IMR-90 (cell line): Measurements from ENCODE around the gene SCARF2. TPM values are rescaled to one million over a fixed set of nuclear protein-coding genes. Genes with fewer than 3 reads are reported as not detected.

Experiments used
- ATAC-seq: fragments of 200-7000 bp; cut with Tn5 transposase; 2 replicates; pipeline ENCODE4 v1.9.1; 2020; ENCODE audit warnings: low read depth, mild to moderate bottlenecking, moderate library complexity
- BruUV-seq: library from RNA; stranded (reverse); fragments of 400-500 nt; replicated peaks from 2 replicates; lab custom pipeline; 2021; lab: Mats Ljungman, UMichigan
- CTCF ChIA-PET: fragments of 300-600 bp; formaldehyde crosslinking; extraction: SDS; loops from one replicate; lab custom pipeline; 2021; ENCODE audit warnings: antibody characterized with exemption; lab: Yijun Ruan, JAX
- POLR2A ChIA-PET: fragments of 300-600 bp; sonication (Branson Sonifier 250); formaldehyde crosslinking; loops from one replicate; lab custom pipeline; 2022; ENCODE audit warnings: antibody characterized with exemption; ENCODE audit not compliant: unreplicated experiment; lab: Charles Lee
- DNase-seq: peaks from one replicate; pipeline ENCODE4 v3.0.0; 2013
- H2AFZ ChIP-seq: replicated peaks from 2 replicates; pipeline ENCODE3; 2013; ENCODE audit warnings: low read length, mild to moderate bottlenecking; ENCODE audit not compliant: poor library complexity
- H2AK5ac ChIP-seq: 2 replicates; pipeline ENCODE4 v1.6.1; 2013; ENCODE audit warnings: low read depth, low read length, inconsistent platforms
- H2AK9ac ChIP-seq: replicated peaks from 2 replicates; pipeline ENCODE3; 2013; ENCODE audit warnings: mild to moderate bottlenecking, low read depth, low read length, moderate library complexity; ENCODE audit not compliant: poor library complexity
- H2BK120ac ChIP-seq: 2 replicates; pipeline ENCODE4 v1.6.1; 2013; ENCODE audit warnings: low read depth, low read length, inconsistent platforms
- H2BK15ac ChIP-seq: 3 replicates; pipeline ENCODE4 v1.6.1; 2013; ENCODE audit warnings: low read depth, low read length, inconsistent platforms
- H2BK20ac ChIP-seq: 2 replicates; pipeline ENCODE4 v1.6.1; 2013; ENCODE audit warnings: low read depth, mild to moderate bottlenecking, inconsistent platforms, low read length, moderate library complexity
- H2BK5ac ChIP-seq: 2 replicates; pipeline ENCODE4 v1.6.1; 2013; ENCODE audit warnings: mild to moderate bottlenecking, low read depth, low read length, inconsistent platforms; ENCODE audit not compliant: poor library complexity, severe bottlenecking
- H3K14ac ChIP-seq: replicated peaks from 2 replicates; pipeline ENCODE4 v1.6.1; 2013; ENCODE audit warnings: low read depth, low read length, inconsistent platforms
- H3K18ac ChIP-seq: 2 replicates; pipeline ENCODE4 v1.6.1; 2013; ENCODE audit warnings: low read depth, low read length, control low read depth
- H3K23ac ChIP-seq: 2 replicates; pipeline ENCODE4 v1.6.1; 2013; ENCODE audit warnings: low read depth, low read length, inconsistent platforms
- H3K27ac ChIP-seq: 2 replicates; pipeline ENCODE4 v1.5.1; 2013; ENCODE audit warnings: mild to moderate bottlenecking, control low read depth, low read length; ENCODE audit not compliant: insufficient read depth
- H3K27me3 ChIP-seq: 2 replicates; pipeline ENCODE4 v1.6.1; 2013; ENCODE audit warnings: low read length; ENCODE audit not compliant: control insufficient read depth, insufficient read depth
- H3K36me3 ChIP-seq: 2 replicates; pipeline ENCODE4 v1.6.1; 2013; ENCODE audit warnings: low read length, mixed read lengths; ENCODE audit not compliant: control insufficient read depth, insufficient read depth
- H3K4ac ChIP-seq: 2 replicates; pipeline ENCODE4 v1.6.1; 2013; ENCODE audit warnings: low read depth, low read length, inconsistent platforms
- H3K4me1 ChIP-seq: 2 replicates; pipeline ENCODE4 v1.6.1; 2013; ENCODE audit warnings: low read length, mixed read lengths; ENCODE audit not compliant: control insufficient read depth, insufficient read depth
- H3K4me2 ChIP-seq: 2 replicates; pipeline ENCODE4 v1.6.1; 2013; ENCODE audit warnings: low read depth, mild to moderate bottlenecking, control low read depth, low read length, moderate library complexity
- H3K4me3 ChIP-seq: 2 replicates; pipeline ENCODE4 v1.5.1; 2013; ENCODE audit warnings: low read depth, mild to moderate bottlenecking, control low read depth, low read length, moderate library complexity; ENCODE audit not compliant: insufficient read depth
- H3K56ac ChIP-seq: 2 replicates; pipeline ENCODE4 v1.6.1; 2013; ENCODE audit warnings: low read length, inconsistent platforms; ENCODE audit not compliant: insufficient read depth; ENCODE audit errors: extremely low read depth
- H3K79me1 ChIP-seq, 2 experiments: 2 replicates each; pipeline ENCODE4 v1.6.1; 2013; ENCODE audit warnings: low read length in 2 of 2, inconsistent platforms in 1 of 2, low read depth in 1 of 2
- H3K9ac ChIP-seq: 2 replicates; pipeline ENCODE4 v1.6.1; 2013; ENCODE audit warnings: low read depth, low read length, control low read depth
- H3K9me1 ChIP-seq: 2 replicates; pipeline ENCODE4 v1.6.1; 2013; ENCODE audit warnings: low read length, inconsistent platforms; ENCODE audit not compliant: insufficient read depth
- H3K9me3 ChIP-seq: 2 replicates; pipeline ENCODE4 v1.6.1; 2013; ENCODE audit warnings: low read length; ENCODE audit not compliant: control insufficient read depth, insufficient read depth
- H4K20me1 ChIP-seq: 2 replicates; pipeline ENCODE4 v1.6.1; 2013; ENCODE audit warnings: low read length, inconsistent platforms; ENCODE audit not compliant: insufficient read depth
- H4K5ac ChIP-seq: 2 replicates; pipeline ENCODE4 v1.6.1; 2013; ENCODE audit warnings: mild to moderate bottlenecking, low read depth, low read length, control low read depth
- H4K8ac ChIP-seq, 2 experiments: 2 replicates each; pipeline ENCODE4 v1.6.1; 2013; ENCODE audit warnings: low read depth in 2 of 2, low read length in 2 of 2, control low read depth in 1 of 2, inconsistent platforms in 1 of 2
- H4K91ac ChIP-seq: 2 replicates; pipeline ENCODE4 v1.6.1; 2013; ENCODE audit warnings: low read depth, low read length, inconsistent platforms; ENCODE audit not compliant: insufficient read depth
- BHLHE40 ChIP-seq: fragments of 150-350 bp; IDR thresholded peaks from 2 replicates; pipeline ENCODE4 v1.6.1; 2016; ENCODE audit warnings: mild to moderate bottlenecking, low read depth, low read length
- CEBPB ChIP-seq: IDR thresholded peaks from 2 replicates; pipeline ENCODE4 v1.6.1; 2012; ENCODE audit warnings: low read depth, low read length, improper control_type of control experiment
- CHD1 ChIP-seq: IDR thresholded peaks from 2 replicates; pipeline ENCODE4 v1.6.1; 2012; ENCODE audit warnings: low read depth, low read length, improper control_type of control experiment
- CTCF ChIP-seq: conservative IDR thresholded peaks from 2 replicates; pipeline ENCODE4 v1.5.1; 2012; ENCODE audit warnings: mild to moderate bottlenecking, low read depth, low read length, improper control_type of control experiment
- FOS ChIP-seq: fragments of 150-350 bp; IDR thresholded peaks from 2 replicates; pipeline ENCODE4 v1.6.1; 2016; ENCODE audit warnings: low read depth, low read length
- MAFK ChIP-seq: IDR thresholded peaks from 2 replicates; pipeline ENCODE4 v1.6.1; 2012; ENCODE audit warnings: low read depth, low read length, improper control_type of control experiment
- MAZ ChIP-seq: IDR thresholded peaks from 2 replicates; pipeline ENCODE4 v1.6.1; 2012; ENCODE audit warnings: low read depth, mild to moderate bottlenecking, low read length, improper control_type of control experiment, moderate library complexity, borderline replicate concordance
- MXI1 ChIP-seq: IDR thresholded peaks from 2 replicates; pipeline ENCODE4 v1.6.1; 2012; ENCODE audit warnings: low read depth, mild to moderate bottlenecking, low read length, moderate library complexity, borderline replicate concordance
- NFE2L2 ChIP-seq: fragments of 150-350 bp; IDR thresholded peaks from 2 replicates; pipeline ENCODE4 v1.6.1; 2016; ENCODE audit warnings: low read depth, mild to moderate bottlenecking, low read length
- POLR2A ChIP-seq: IDR thresholded peaks from 2 replicates; pipeline ENCODE4 v1.6.1; 2012; ENCODE audit warnings: mild to moderate bottlenecking, low read depth, low read length
- RAD21 ChIP-seq: IDR thresholded peaks from 2 replicates; pipeline ENCODE4 v1.6.1; 2012; ENCODE audit warnings: low read length, improper control_type of control experiment
- RCOR1 ChIP-seq: IDR thresholded peaks from 2 replicates; pipeline ENCODE4 v1.6.1; 2012; ENCODE audit warnings: mild to moderate bottlenecking, low read length, improper control_type of control experiment; ENCODE audit not compliant: insufficient replicate concordance
- RFX5 ChIP-seq: IDR thresholded peaks from 2 replicates; pipeline ENCODE4 v1.8.0; 2012; ENCODE audit warnings: low read depth, mild to moderate bottlenecking, low read length, moderate library complexity
- SMC3 ChIP-seq: fragments of 150-350 bp; IDR thresholded peaks from 2 replicates; pipeline ENCODE4 v1.6.1; 2016; ENCODE audit warnings: low read depth, mild to moderate bottlenecking, antibody characterized with exemption, low read length, moderate library complexity
- WGBS, 2 experiments: methylation state at CpG; one replicate each; pipeline versions ENCODE4 v1.1.5 to v1.1.7; 2013; ENCODE audit warnings: missing lambda C conversion rate in 2 of 2; ENCODE audit not compliant: insufficient read length in 1 of 2; ENCODE audit errors: extremely low coverage in 2 of 2; 5-methylcytosine and 5-hydroxymethylcytosine counted together
- dilution Hi-C: fragments of 300-500 bp; cut with HindIII; formaldehyde crosslinking; loops from one replicate; pipeline ENCODE4 v1.14.3; 2018; ENCODE audit warnings: low sequenced_read_pairs; ENCODE audit not compliant: unreplicated experiment
- in situ Hi-C: fragments of 300-500 bp; cut with MboI; formaldehyde crosslinking; loops from 3 replicates; pipeline ENCODE4 v1.14.3; 2019; ENCODE audit warnings: low sequenced_read_pairs, inconsistent platforms, mixed read lengths
- intact Hi-C: fragments of 100-400 bp; cut with micrococcal nuclease; formaldehyde crosslinking; loops from 2 replicates; pipeline ENCODE4 v1.10.0; 2022
- polyA plus RNA-seq, 3 experiments: library from polyadenylated mRNA; depleted of rRNA; stranded (reverse); fragments of >200 nt; gene quantifications; 2 replicates each; pipeline ENCODE4 v1.2.3, GENCODE V29; 2012; ENCODE audit warnings: low replicate concordance in 1 of 3
- total RNA-seq: library from RNA; depleted of rRNA; stranded (reverse); fragments of >200 nt; gene quantifications from 2 replicates; pipeline ENCODE4 v1.2.3, GENCODE V29; 2012
- TF ChIP-seq, protein P1 (sequence below): fragments of 150-350 bp; IDR thresholded peaks from 2 replicates; pipeline ENCODE4 v1.6.1; 2017; ENCODE audit warnings: mild to moderate bottlenecking, antibody characterized with exemption, low read length, low read depth
- TF ChIP-seq, protein P2 (sequence below): fragments of 150-350 bp; IDR thresholded peaks from 2 replicates; pipeline ENCODE4 v1.6.1; 2016; ENCODE audit warnings: low read depth, mild to moderate bottlenecking, low read length, moderate library complexity, borderline replicate concordance

SCARF2 gene
- total and polyA plus RNA-seq, 2 of the 4 experiments (the other 2 are of a cell fraction): 3.4 to 37.0 TPM

- no peak overlapping the region for H4K91ac ChIP-seq
- no peaks in the 10 kb centered on the region for H3K9me3 ChIP-seq
- H2BK20ac ChIP-seq: no peak overlapping the region
- H3K4ac ChIP-seq: no peak overlapping the region
- peaks cover 13% of the 10 kb centered on the region; the same call in 1 of the 2 replicates for H3K4me1 ChIP-seq
- CTCF ChIA-PET: no interaction called here
- H3K56ac ChIP-seq: no peak overlapping the region
- H3K4me2 ChIP-seq: no peak overlapping the region
- H2AK5ac ChIP-seq: no peak overlapping the region
- H3K79me1 ChIP-seq: peaks cover 0 to 21% of the 10 kb centered on the region in 2 experiments; a peak in 3 of 4 replicates
- H3K27me3 ChIP-seq: no peaks in the 10 kb centered on the region
- BruUV-seq: no TSS peak
- ATAC-seq (no peak), DNase-seq (no peak)
- H2AK9ac ChIP-seq: no peak overlapping the region
- H2AFZ ChIP-seq: no peak overlapping the region
- no peak overlapping the region for H3K27ac ChIP-seq
- no peak overlapping the region for H3K23ac ChIP-seq
- in situ Hi-C loops: no loop called here
- H3K4me3 ChIP-seq: no peak overlapping the region
- POLR2A ChIA-PET: no interaction called here
- H3K14ac ChIP-seq: no peak overlapping the region
- peaks cover 40% of the 10 kb centered on the region for H3K36me3 ChIP-seq
- no peak for TF ChIP-seq NFE2L2
- no peak for TF ChIP-seq MAFK
- TF ChIP-seq SMC3: no peak
- no peak for TF ChIP-seq RCOR1
- TF ChIP-seq, protein P1, sequence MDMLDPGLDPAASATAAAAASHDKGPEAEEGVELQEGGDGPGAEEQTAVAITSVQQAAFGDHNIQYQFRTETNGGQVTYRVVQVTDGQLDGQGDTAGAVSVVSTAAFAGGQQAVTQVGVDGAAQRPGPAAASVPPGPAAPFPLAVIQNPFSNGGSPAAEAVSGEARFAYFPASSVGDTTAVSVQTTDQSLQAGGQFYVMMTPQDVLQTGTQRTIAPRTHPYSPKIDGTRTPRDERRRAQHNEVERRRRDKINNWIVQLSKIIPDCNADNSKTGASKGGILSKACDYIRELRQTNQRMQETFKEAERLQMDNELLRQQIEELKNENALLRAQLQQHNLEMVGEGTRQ: no peak
- no peak for TF ChIP-seq CEBPB
- no peak for TF ChIP-seq POLR2A
- no peak for TF ChIP-seq RFX5
- TF ChIP-seq CTCF: no peak
- TF ChIP-seq MXI1: no peak
- no peak for TF ChIP-seq MAZ
- TF ChIP-seq BHLHE40: no peak
- no peak for TF ChIP-seq RAD21
- TF ChIP-seq, protein P2, sequence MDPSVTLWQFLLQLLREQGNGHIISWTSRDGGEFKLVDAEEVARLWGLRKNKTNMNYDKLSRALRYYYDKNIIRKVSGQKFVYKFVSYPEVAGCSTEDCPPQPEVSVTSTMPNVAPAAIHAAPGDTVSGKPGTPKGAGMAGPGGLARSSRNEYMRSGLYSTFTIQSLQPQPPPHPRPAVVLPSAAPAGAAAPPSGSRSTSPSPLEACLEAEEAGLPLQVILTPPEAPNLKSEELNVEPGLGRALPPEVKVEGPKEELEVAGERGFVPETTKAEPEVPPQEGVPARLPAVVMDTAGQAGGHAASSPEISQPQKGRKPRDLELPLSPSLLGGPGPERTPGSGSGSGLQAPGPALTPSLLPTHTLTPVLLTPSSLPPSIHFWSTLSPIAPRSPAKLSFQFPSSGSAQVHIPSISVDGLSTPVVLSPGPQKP: no peak
- TF ChIP-seq FOS: no peak
- TF ChIP-seq CHD1: no peak
- peaks cover 45% of the 10 kb centered on the region for H4K20me1 ChIP-seq
- dilution Hi-C loops: no loop called here
- intact Hi-C loops: no loop called here
- 50% methylated on average over 3 of the region's 15 CpGs; no CpG with 5 or more reads in 1 of the 2 experiments for whole genome bisulfite sequencing, 2 experiments
- H3K18ac ChIP-seq: no peak overlapping the region
- H4K8ac ChIP-seq: no peak overlapping the region
- H2BK120ac ChIP-seq: no peak overlapping the region
- H3K9me1 ChIP-seq: no peaks in the 10 kb centered on the region; the same call in 1 of the 2 replicates
- H2BK15ac ChIP-seq: no peak overlapping the region
- H2BK5ac ChIP-seq: no peak overlapping the region
- no peak overlapping the region for H3K9ac ChIP-seq
- H4K5ac ChIP-seq: no peak overlapping the region
These were observed 13.1 kb downstream of the SCARF2 start for GRCh38 chr22:20424568-20424931.
